ENCODE measurements around the gene NLRP9.

NLRP9 gene

DNA sequence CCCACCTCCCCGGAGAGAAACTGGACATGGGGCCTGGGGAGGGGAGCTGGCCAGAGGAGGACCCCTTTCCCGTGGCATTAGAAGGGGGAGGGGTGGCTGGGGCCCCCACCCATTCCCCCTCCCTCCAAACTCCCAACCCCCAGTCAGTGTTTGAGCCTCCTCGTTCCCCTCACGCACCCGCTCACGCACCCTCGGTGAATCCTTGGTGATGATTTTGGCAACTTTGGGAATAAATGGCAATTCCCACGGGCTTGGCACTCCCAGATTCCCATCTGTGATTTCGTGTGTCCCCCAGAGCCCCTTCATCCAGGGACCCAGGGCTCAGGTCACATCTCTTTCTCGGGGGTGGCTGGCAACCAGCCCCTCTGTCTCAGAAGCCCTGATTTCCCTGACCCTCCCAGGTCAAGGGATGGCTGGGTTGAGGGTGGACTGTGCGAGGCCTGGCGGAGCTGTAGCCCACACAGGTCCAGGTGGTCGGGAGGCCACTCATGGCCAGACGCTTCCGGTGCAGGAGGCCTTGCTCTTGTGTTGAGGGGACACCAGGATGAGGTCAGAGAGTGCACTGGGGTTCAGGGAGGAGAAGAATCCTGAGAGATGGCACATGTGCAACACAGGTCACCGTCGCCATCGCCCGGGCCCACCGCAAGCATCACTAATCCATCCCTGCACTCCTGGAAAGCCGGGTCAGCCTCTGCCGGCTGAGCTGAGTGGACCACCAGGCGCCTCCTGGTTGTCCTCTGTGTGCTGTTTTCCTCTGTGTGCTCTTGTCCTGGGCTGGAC is 42.5 kb downstream of the NLRP9 start:
- TF ChIP-seq, protein P1, sequence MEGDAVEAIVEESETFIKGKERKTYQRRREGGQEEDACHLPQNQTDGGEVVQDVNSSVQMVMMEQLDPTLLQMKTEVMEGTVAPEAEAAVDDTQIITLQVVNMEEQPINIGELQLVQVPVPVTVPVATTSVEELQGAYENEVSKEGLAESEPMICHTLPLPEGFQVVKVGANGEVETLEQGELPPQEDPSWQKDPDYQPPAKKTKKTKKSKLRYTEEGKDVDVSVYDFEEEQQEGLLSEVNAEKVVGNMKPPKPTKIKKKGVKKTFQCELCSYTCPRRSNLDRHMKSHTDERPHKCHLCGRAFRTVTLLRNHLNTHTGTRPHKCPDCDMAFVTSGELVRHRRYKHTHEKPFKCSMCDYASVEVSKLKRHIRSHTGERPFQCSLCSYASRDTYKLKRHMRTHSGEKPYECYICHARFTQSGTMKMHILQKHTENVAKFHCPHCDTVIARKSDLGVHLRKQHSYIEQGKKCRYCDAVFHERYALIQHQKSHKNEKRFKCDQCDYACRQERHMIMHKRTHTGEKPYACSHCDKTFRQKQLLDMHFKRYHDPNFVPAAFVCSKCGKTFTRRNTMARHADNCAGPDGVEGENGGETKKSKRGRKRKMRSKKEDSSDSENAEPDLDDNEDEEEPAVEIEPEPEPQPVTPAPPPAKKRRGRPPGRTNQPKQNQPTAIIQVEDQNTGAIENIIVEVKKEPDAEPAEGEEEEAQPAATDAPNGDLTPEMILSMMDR (IDR thresholded peaks at IDR 0.05; ENCODE audit: insufficient read depth, low read length, poor library complexity, severe bottlenecking): no peak
- no peak for TF ChIP-seq EZH2phosphoT487 (conservative IDR thresholded peaks at IDR 0.05; ENCODE audit: low read length)
- no peaks in the 10 kb centered on the region for H3K9me2 ChIP-seq (replicated peaks; ENCODE audit: insufficient read depth, low read length)
- H3K36me3 ChIP-seq (ENCODE audit: low read length): no peaks in the 10 kb centered on the region

DNA sequence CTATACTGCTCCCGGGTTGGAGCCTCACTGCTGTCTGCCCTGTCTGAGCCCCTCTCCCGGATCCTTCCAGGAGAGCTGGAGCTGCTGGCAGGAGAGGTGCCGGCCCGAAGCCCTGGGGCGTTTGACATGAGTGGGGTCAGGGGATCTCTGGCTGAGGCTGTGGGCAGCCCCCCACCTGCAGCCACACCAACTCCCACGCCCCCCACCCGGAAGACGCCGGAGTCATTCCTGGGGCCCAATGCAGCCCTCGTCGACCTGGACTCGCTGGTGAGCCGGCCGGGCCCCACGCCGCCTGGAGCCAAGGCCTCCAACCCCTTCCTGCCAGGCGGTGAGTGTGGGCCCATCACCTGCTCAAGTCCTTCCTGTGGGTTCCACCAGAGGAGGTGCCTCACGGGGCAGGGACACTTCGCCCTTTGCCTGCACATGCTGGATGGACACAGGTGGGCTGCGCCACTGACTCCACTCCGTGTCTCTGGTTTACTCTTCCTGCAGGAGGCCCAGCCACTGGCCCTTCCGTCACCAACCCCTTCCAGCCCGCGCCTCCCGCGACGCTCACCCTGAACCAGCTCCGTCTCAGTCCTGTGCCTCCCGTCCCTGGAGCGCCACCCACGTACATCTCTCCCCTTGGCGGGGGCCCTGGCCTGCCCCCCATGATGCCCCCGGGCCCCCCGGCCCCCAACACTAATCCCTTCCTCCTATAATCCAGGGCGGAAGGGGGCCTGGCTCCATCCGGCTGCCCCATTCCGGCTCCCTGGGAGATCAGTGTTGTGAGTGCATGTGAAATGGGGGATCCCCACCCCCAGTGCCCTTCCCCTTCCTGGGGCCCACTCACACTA is 43.3 kb downstream of the NLRP9 start:
- H3K9me2 ChIP-seq (replicated peaks; ENCODE audit: insufficient read depth, low read length): no peaks in the 10 kb centered on the region
- H4K20me1 ChIP-seq (ENCODE audit: low read depth, low read length): no peaks in the 10 kb centered on the region
- H3K9ac ChIP-seq (ENCODE audit: low read length): no peak overlapping the region
- H3F3A ChIP-seq (ENCODE audit: insufficient read depth): no peaks in the 10 kb centered on the region
- H3K9me3 ChIP-seq (ENCODE audit: insufficient read depth, low read length): no peaks in the 10 kb centered on the region
- no peak overlapping the region for H3K4me2 ChIP-seq (ENCODE audit: low read depth, low read length, poor library complexity, severe bottlenecking)
- no peaks in the 10 kb centered on the region for H3K79me2 ChIP-seq (ENCODE audit: insufficient read depth, low read length)
- no peak overlapping the region for H2AFZ ChIP-seq (ENCODE audit: low read depth, low read length, severe bottlenecking)
- no peak for TF ChIP-seq EZH2phosphoT487 (conservative IDR thresholded peaks at IDR 0.05; ENCODE audit: low read length)
- TF ChIP-seq, protein P1 (IDR thresholded peaks at IDR 0.05; ENCODE audit: insufficient read depth, low read length, poor library complexity, severe bottlenecking): no peak
- H3K27me3 ChIP-seq (ENCODE audit: low read length): no peaks in the 10 kb centered on the region
- H3K4me3 ChIP-seq (ENCODE audit: insufficient read depth, low read length, poor library complexity, severe bottlenecking): no peak overlapping the region
- H3K27ac ChIP-seq (ENCODE audit: low read depth, low read length): no peak overlapping the region
- H3K36me3 ChIP-seq (ENCODE audit: low read length): no peaks in the 10 kb centered on the region

More for the DNA sequence above, 42.5 kb downstream of the NLRP9 start:
- no peaks in the 10 kb centered on the region for H3F3A ChIP-seq (ENCODE audit: insufficient read depth)
- no peak overlapping the region for H2AFZ ChIP-seq (ENCODE audit: low read depth, low read length, severe bottlenecking)
- no peaks in the 10 kb centered on the region for H4K20me1 ChIP-seq (ENCODE audit: low read depth, low read length)
- no peak overlapping the region for H3K4me3 ChIP-seq (ENCODE audit: insufficient read depth, low read length, poor library complexity, severe bottlenecking)
- H3K27ac ChIP-seq (ENCODE audit: low read depth, low read length): no peak overlapping the region
- H3K79me2 ChIP-seq (ENCODE audit: insufficient read depth, low read length): no peaks in the 10 kb centered on the region
- no peak overlapping the region for H3K4me2 ChIP-seq (ENCODE audit: low read depth, low read length, poor library complexity, severe bottlenecking)
- no peaks in the 10 kb centered on the region for H3K9me3 ChIP-seq (ENCODE audit: insufficient read depth, low read length)
- no peak overlapping the region for H3K9ac ChIP-seq (ENCODE audit: low read length)
- no peaks in the 10 kb centered on the region for H3K27me3 ChIP-seq (ENCODE audit: low read length)

GRCh38 chr19:55694241-55694655 is 44.0 kb downstream of the NLRP9 start:
- Histone ChIP-seq H3F3A (ENCODE audit: insufficient read depth) (no peaks in the 10 kb centered on the region), H4K20me1 (ENCODE audit: low read depth, low read length) (no peaks in the 10 kb centered on the region), H3K79me2 (ENCODE audit: insufficient read depth, low read length) (no peaks in the 10 kb centered on the region), H3K9me3 (ENCODE audit: insufficient read depth, low read length) (no peaks in the 10 kb centered on the region), H3K36me3 (ENCODE audit: low read length) (no peaks in the 10 kb centered on the region), H2AFZ (ENCODE audit: low read depth, low read length, severe bottlenecking) (no peak overlapping the region), H3K4me3 (ENCODE audit: insufficient read depth, low read length, poor library complexity, severe bottlenecking) (no peak overlapping the region), H3K27me3 (ENCODE audit: low read length) (no peaks in the 10 kb centered on the region), H3K27ac (ENCODE audit: low read depth, low read length) (no peak overlapping the region), H3K9me2 (replicated peaks; ENCODE audit: insufficient read depth, low read length) (no peaks in the 10 kb centered on the region), H3K9ac (ENCODE audit: low read length) (no peak overlapping the region), H3K4me2 (ENCODE audit: low read depth, low read length, poor library complexity, severe bottlenecking) (no peak overlapping the region)
- no peak for TF ChIP-seq EZH2phosphoT487 (conservative IDR thresholded peaks at IDR 0.05; ENCODE audit: low read length)
- TF ChIP-seq, protein P1 (IDR thresholded peaks at IDR 0.05; ENCODE audit: insufficient read depth, low read length, poor library complexity, severe bottlenecking): no peak
